GM12878 (cell line): ENCODE results near the gene SIRT5. TPM values are rescaled to one million over a fixed set of nuclear protein-coding genes. Genes with fewer than 3 reads are reported as not detected.

Experiments
- ATF2 ChIP-seq: IDR thresholded peaks from 2 replicates; pipeline ENCODE4 v1.6.1; 2012; ENCODE audit warnings: low read length, inconsistent platforms
- BRCA1 ChIP-seq: IDR thresholded peaks from 2 replicates; pipeline ENCODE4 v1.6.1; 2011; ENCODE audit warnings: low read depth, low read length, improper control_type of control experiment
- CHD1 ChIP-seq: IDR thresholded peaks from 2 replicates; pipeline ENCODE4 v1.6.1; 2012; ENCODE audit warnings: low read depth, low read length, improper control_type of control experiment
- CREB1 ChIP-seq: IDR thresholded peaks from 2 replicates; pipeline ENCODE4 v1.6.1; 2012; ENCODE audit warnings: low read depth, mild to moderate bottlenecking, inconsistent platforms
- CTCF ChIP-seq, 3 experiments: IDR thresholded peaks in 2 of 3; conservative IDR thresholded peaks in 1 of 3; 2 replicates each; pipeline ENCODE4 v1.5.1; 2011; ENCODE audit warnings: low read depth in 3 of 3, low read length in 3 of 3, mild to moderate bottlenecking in 3 of 3, control low read depth in 2 of 3, moderate library complexity in 2 of 3, inconsistent platforms in 1 of 3, mixed read lengths in 1 of 3; ENCODE audit not compliant: control insufficient read depth in 2 of 3, insufficient read depth in 1 of 3; ENCODE audit errors: extremely low read depth in 1 of 3
- EED ChIP-seq: sonication (generic); IDR thresholded peaks from 2 replicates; pipeline ENCODE4 v1.6.1; 2016; ENCODE audit warnings: antibody characterized with exemption, low read depth
- EZH2 ChIP-seq: IDR thresholded peaks from 2 replicates; pipeline ENCODE4 v1.6.1; 2012; ENCODE audit warnings: low read depth, mild to moderate bottlenecking, control low read depth, inconsistent platforms, low read length, borderline replicate concordance; ENCODE audit not compliant: control insufficient read depth
- HDGF ChIP-seq: fragments of 450-650 bp; IDR thresholded peaks from 2 replicates; pipeline ENCODE4 v1.6.1; 2016; ENCODE audit warnings: antibody characterized with exemption
- IKZF1 ChIP-seq: fragments of 450-650 bp; conservative IDR thresholded peaks from 2 replicates; pipeline ENCODE4 v1.6.1; 2017; ENCODE audit warnings: antibody characterized with exemption, mild to moderate bottlenecking
- KAT2A ChIP-seq: conservative IDR thresholded peaks from 2 replicates; pipeline ENCODE4 v1.6.1; 2011; ENCODE audit warnings: low read depth, low read length; ENCODE audit not compliant: control insufficient read depth
- MYB ChIP-seq: fragments of 150-350 bp; IDR thresholded peaks from 2 replicates; pipeline ENCODE4 v1.6.1; 2014; ENCODE audit warnings: mild to moderate bottlenecking, low read depth, low read length, borderline replicate concordance
- MYC ChIP-seq: IDR thresholded peaks from 2 replicates; pipeline ENCODE4 v1.6.1; 2011; ENCODE audit warnings: mild to moderate bottlenecking, low read length, moderate library complexity, inconsistent platforms; ENCODE audit not compliant: insufficient read depth, insufficient replicate concordance, insufficient read length, severe bottlenecking
- NR2C2 ChIP-seq: IDR thresholded peaks from 2 replicates; pipeline ENCODE4 v1.6.1; 2011; ENCODE audit warnings: borderline replicate concordance, low read depth; ENCODE audit not compliant: control insufficient read depth, insufficient read length
- PBX3 ChIP-seq: IDR thresholded peaks from 2 replicates; pipeline ENCODE4 v1.6.1; 2011; ENCODE audit warnings: mild to moderate bottlenecking, low read depth, low read length, moderate library complexity; ENCODE audit not compliant: insufficient replicate concordance
- POLR2AphosphoS2 ChIP-seq: IDR thresholded peaks from 2 replicates; pipeline ENCODE4 v1.6.1; 2011; ENCODE audit warnings: low read depth, mild to moderate bottlenecking, low read length, improper control_type of control experiment, moderate library complexity
- RAD21 ChIP-seq: IDR thresholded peaks from 2 replicates; pipeline ENCODE4 v1.6.1; 2011; ENCODE audit warnings: mild to moderate bottlenecking, low read depth, low read length, moderate library complexity; ENCODE audit not compliant: insufficient read depth
- SMARCA5 ChIP-seq: fragments of 450-650 bp; IDR thresholded peaks from 2 replicates; pipeline ENCODE4 v1.6.1; 2017; ENCODE audit warnings: mild to moderate bottlenecking
- SP1 ChIP-seq: IDR thresholded peaks from one replicate; pipeline ENCODE4 v1.6.1; 2011; ENCODE audit warnings: low read depth, low read length
- TBL1XR1 ChIP-seq: IDR thresholded peaks from 2 replicates; pipeline ENCODE4 v1.6.1; 2012; ENCODE audit warnings: low read depth, low read length, improper control_type of control experiment
- YY1 ChIP-seq: IDR thresholded peaks from 2 replicates; pipeline ENCODE4 v1.6.1; 2011; ENCODE audit warnings: low read depth, mild to moderate bottlenecking, low read length
- ZBTB40 ChIP-seq: fragments of 450-650 bp; IDR thresholded peaks from 2 replicates; pipeline ENCODE4 v1.6.1; 2016; ENCODE audit warnings: mild to moderate bottlenecking, moderate library complexity, borderline replicate concordance
- polyA plus RNA-seq, 11 experiments: library from polyadenylated mRNA; depleted of rRNA in 4 of 11; unstranded in 6 of 11; stranded (reverse) in 5 of 11; fragments of >200 nt; fragmentation: Nextera tagmentation in 4 of 11; fragmentation: Illumina TruSeq in 1 of 11; extraction: Ambion mirVana in 4 of 11; extraction: Trizol in 1 of 11; gene quantifications; 1 replicate in 1 of 11; 2 replicates in 10 of 11; pipeline versions ENCODE4 v1.2.1 to v1.2.3, GENCODE V29; 2011 to 2016; ENCODE audit warnings: inconsistent platforms in 2 of 11, missing spikeins in 2 of 11, low read depth in 1 of 11
- total RNA-seq, 4 experiments: library from RNA; depleted of rRNA in 3 of 4; stranded (reverse); fragments of >200 nt in 3 of 4; fragmentation: Illumina TruSeq in 1 of 4; extraction: Trizol in 1 of 4; gene quantifications; 2 replicates each; pipeline versions ENCODE4 v1.2.1 to v1.2.3, GENCODE V29; 2013 to 2021

Gene SIRT5
- total and polyA plus RNA-seq, 10 of the 15 experiments (the other 5 are each of a cell fraction or from before 2014, with no cell fraction given): 1.7 to 12.4 (median 10.0) TPM

- TF ChIP-seq CTCF (IDR thresholded peaks at IDR 0.05 in 2 of 3, conservative IDR thresholded peaks at IDR 0.05 in 1 of 3; ENCODE audit: control insufficient read depth in 2 of 3, extremely low read depth in 1 of 3, insufficient read depth in 1 of 3, low read depth in 3 of 3, low read length in 3 of 3): peak; percentile 96 to 99 (median 98); a peak in 5 of 6 replicates
- peak; percentile 83; the same call in 1 of the 2 replicates for TF ChIP-seq POLR2AphosphoS2
- no peak; the same call in none of the 2 replicates for TF ChIP-seq SMARCA5
- TF ChIP-seq SP1: peak; percentile 73
- no peak for TF ChIP-seq EED
- TF ChIP-seq PBX3: peak; percentile 30
- TF ChIP-seq MYB: no peak
- peak; percentile 89 for TF ChIP-seq YY1
- no peak for TF ChIP-seq RAD21
- TF ChIP-seq HDGF: peak; percentile 81; the same call in 1 of the 2 replicates
- TF ChIP-seq TBL1XR1: no peak
- peak; percentile 96 for TF ChIP-seq MYC
- peak; percentile 76 for TF ChIP-seq CREB1
- TF ChIP-seq EZH2: no peak
- TF ChIP-seq NR2C2: peak; percentile 99
- no peak for TF ChIP-seq CHD1
- TF ChIP-seq ATF2: no peak
- no peak for TF ChIP-seq BRCA1
- TF ChIP-seq IKZF1: peak; percentile 95
- peak; percentile 90 for TF ChIP-seq ZBTB40
- no peak for TF ChIP-seq KAT2A
Observed at GRCh38 chr6:13614926-13615791, 40.8 kb downstream of the SIRT5 start, which contains the start of gene NOL7 (continued).
